Measurements from ENCODE around the gene IL18. TPM values are rescaled to one million over a fixed set of nuclear protein-coding genes. Genes with fewer than 3 reads are reported as not detected.

The IL18 gene
- total RNA-seq, 1 experiment from 2014 or later = 61.6 TPM

DNA sequence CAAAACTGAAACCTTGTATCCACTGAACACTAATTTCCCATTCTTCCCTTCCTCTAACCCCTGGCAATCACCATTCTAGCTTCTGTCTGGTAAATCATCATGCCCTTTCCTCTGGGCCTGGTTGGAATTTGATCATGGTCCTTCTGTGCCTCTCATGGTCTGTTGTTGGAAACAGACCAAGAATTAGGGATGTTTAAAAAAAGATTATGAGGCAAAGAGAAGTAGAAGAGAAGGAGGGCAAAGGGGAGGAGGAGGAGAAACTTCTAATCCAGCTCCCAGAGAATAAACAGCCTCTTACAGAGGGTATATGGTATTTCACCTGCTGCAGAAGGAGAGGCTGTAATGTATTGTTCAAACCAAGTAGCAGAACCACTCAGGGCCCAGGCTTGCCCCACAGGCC, 22.0 kb upstream of the IL18 start:
- no peaks in the 10 kb centered on the region for H4K20me1 ChIP-seq (ENCODE audit: low read length)
- POLR2A ChIA-PET (ENCODE audit: unreplicated experiment) = no interaction called here
- no peaks in the 10 kb centered on the region for H3K9me2 ChIP-seq (replicated peaks; ENCODE audit: low read length)
- H3K4me2 ChIP-seq (ENCODE audit: low read length) = no peak overlapping the region
- no peak overlapping the region for H2AFZ ChIP-seq (ENCODE audit: low read length)
- BruUV-seq (replicated peaks) = no TSS peak
- H3K27me3 ChIP-seq (ENCODE audit: low read length) = no peaks in the 10 kb centered on the region
- H3K9ac ChIP-seq (ENCODE audit: low read length) = no peak overlapping the region
- CTCF ChIA-PET = no interaction called here
- no peak overlapping the region for H3K27ac ChIP-seq (ENCODE audit: low read length)
- H3K79me2 ChIP-seq (ENCODE audit: low read length) = no peaks in the 10 kb centered on the region
- ATAC-seq (no peak), DNase-seq (no peak)
- H3K4me1 ChIP-seq (ENCODE audit: insufficient read depth, low read length) = no peaks in the 10 kb centered on the region
- no peaks in the 10 kb centered on the region for H3K36me3 ChIP-seq (ENCODE audit: low read depth, low read length)
- H3K9me3 ChIP-seq (ENCODE audit: low read length) = no peaks in the 10 kb centered on the region
- no peak for TF ChIP-seq EZH2 (IDR thresholded peaks at IDR 0.05; ENCODE audit: low read length, unreplicated experiment)
- TF ChIP-seq EZH2phosphoT487 (IDR thresholded peaks at IDR 0.05; ENCODE audit: borderline replicate concordance, low read length) = no peak
- TF ChIP-seq, protein P1, sequence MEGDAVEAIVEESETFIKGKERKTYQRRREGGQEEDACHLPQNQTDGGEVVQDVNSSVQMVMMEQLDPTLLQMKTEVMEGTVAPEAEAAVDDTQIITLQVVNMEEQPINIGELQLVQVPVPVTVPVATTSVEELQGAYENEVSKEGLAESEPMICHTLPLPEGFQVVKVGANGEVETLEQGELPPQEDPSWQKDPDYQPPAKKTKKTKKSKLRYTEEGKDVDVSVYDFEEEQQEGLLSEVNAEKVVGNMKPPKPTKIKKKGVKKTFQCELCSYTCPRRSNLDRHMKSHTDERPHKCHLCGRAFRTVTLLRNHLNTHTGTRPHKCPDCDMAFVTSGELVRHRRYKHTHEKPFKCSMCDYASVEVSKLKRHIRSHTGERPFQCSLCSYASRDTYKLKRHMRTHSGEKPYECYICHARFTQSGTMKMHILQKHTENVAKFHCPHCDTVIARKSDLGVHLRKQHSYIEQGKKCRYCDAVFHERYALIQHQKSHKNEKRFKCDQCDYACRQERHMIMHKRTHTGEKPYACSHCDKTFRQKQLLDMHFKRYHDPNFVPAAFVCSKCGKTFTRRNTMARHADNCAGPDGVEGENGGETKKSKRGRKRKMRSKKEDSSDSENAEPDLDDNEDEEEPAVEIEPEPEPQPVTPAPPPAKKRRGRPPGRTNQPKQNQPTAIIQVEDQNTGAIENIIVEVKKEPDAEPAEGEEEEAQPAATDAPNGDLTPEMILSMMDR (conservative IDR thresholded peaks at IDR 0.05; ENCODE audit: low read depth, low read length) = no peak
- intact Hi-C loops (cut with micrococcal nuclease) = no loop called here
- H3K4me3 ChIP-seq (ENCODE audit: low read length) = no peak overlapping the region
- H3F3A ChIP-seq (ENCODE audit: low read length, unreplicated experiment) = no peaks in the 10 kb centered on the region

DNA sequence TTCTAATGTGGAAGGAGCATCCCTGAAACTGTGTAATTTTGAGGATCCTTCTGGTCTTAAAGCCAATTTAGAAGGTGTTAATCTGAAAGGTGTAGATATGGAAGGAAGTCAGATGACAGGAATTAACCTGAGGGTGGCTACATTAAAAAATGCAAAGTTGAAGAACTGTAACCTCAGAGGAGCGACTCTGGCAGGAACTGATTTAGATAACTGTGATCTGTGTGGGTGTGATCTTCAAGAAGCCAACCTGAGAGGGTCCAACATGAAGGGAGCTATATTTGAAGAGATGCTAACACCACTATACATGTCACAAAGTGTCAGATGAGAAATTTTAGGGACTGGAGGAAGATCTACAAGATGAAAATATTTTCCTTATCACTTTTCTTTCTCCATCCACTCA, 19.0 kb upstream of the IL18 start:
- Histone ChIP-seq H3K9me2 (replicated peaks; ENCODE audit: low read length) (no peaks in the 10 kb centered on the region), H3K9ac (ENCODE audit: low read length) (no peak overlapping the region), H3K27ac (ENCODE audit: low read length) (no peak overlapping the region), H3F3A (ENCODE audit: low read length, unreplicated experiment) (no peaks in the 10 kb centered on the region), H2AFZ (ENCODE audit: low read length) (no peak overlapping the region), H3K4me3 (ENCODE audit: low read length) (no peak overlapping the region), H3K4me2 (ENCODE audit: low read length) (no peak overlapping the region), H3K27me3 (ENCODE audit: low read length) (no peaks in the 10 kb centered on the region), H3K4me1 (ENCODE audit: insufficient read depth, low read length) (no peaks in the 10 kb centered on the region), H3K79me2 (ENCODE audit: low read length) (no peaks in the 10 kb centered on the region), H3K9me3 (ENCODE audit: low read length) (no peaks in the 10 kb centered on the region), H3K36me3 (ENCODE audit: low read depth, low read length) (no peaks in the 10 kb centered on the region), H4K20me1 (ENCODE audit: low read length) (no peaks in the 10 kb centered on the region)
- intact Hi-C loops (cut with micrococcal nuclease) = no loop called here
- no peak for DNase-seq
- ATAC-seq = no peak
- TF ChIP-seq EZH2phosphoT487 (IDR thresholded peaks at IDR 0.05; ENCODE audit: borderline replicate concordance, low read length) (no peak), EZH2 (IDR thresholded peaks at IDR 0.05; ENCODE audit: low read length, unreplicated experiment) (no peak)
- TF ChIP-seq, protein P1 (conservative IDR thresholded peaks at IDR 0.05; ENCODE audit: low read depth, low read length) = no peak
- CTCF ChIA-PET = no interaction called here
- no TSS peak for BruUV-seq (replicated peaks)
- POLR2A ChIA-PET (ENCODE audit: unreplicated experiment) = no interaction called here

DNA sequence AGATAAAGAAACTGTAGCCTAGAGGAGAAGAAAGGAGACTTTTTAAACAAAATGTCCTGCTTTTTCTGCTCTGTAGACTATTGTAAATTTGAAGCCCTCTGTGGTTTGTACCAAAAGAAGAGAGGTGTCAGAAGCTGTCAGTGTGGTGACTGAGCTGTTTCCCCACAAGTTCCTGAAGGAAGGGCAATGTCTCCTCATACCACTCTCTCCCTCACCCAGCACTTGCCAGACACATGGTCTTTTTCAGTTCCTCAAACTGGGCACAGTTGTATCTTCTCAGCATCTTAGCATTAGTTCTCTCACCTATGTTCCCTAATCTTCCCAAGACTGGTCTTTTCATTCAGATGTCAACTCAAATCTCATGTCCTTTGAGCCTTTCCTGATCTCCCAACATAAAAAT, 15.7 kb upstream of the IL18 start:
- no peaks in the 10 kb centered on the region for H3F3A ChIP-seq (ENCODE audit: low read length, unreplicated experiment)
- H3K4me1 ChIP-seq (ENCODE audit: insufficient read depth, low read length) = peaks cover 8% of the 10 kb centered on the region; the same call in 1 of the 2 replicates
- H3K9me3 ChIP-seq (ENCODE audit: low read length) = no peaks in the 10 kb centered on the region
- CTCF ChIA-PET = no interaction called here
- no peaks in the 10 kb centered on the region for H3K79me2 ChIP-seq (ENCODE audit: low read length)
- H3K9ac ChIP-seq (ENCODE audit: low read length) = no peak overlapping the region
- no peaks in the 10 kb centered on the region for H3K9me2 ChIP-seq (replicated peaks; ENCODE audit: low read length)
- BruUV-seq (replicated peaks) = no TSS peak
- no peak overlapping the region for H3K4me2 ChIP-seq (ENCODE audit: low read length)
- H4K20me1 ChIP-seq (ENCODE audit: low read length) = no peaks in the 10 kb centered on the region
- TF ChIP-seq, protein P1 (conservative IDR thresholded peaks at IDR 0.05; ENCODE audit: low read depth, low read length) = no peak
- TF ChIP-seq EZH2phosphoT487 (IDR thresholded peaks at IDR 0.05; ENCODE audit: borderline replicate concordance, low read length) (no peak), EZH2 (IDR thresholded peaks at IDR 0.05; ENCODE audit: low read length, unreplicated experiment) (no peak)
- no peak overlapping the region for H3K4me3 ChIP-seq (ENCODE audit: low read length)
- no peaks in the 10 kb centered on the region for H3K36me3 ChIP-seq (ENCODE audit: low read depth, low read length)
- no peak overlapping the region for H2AFZ ChIP-seq (ENCODE audit: low read length)
- intact Hi-C loops (cut with micrococcal nuclease) = loop anchor here (5.0 kb wide), 1 partner anchor 38 kb away; no protein-coding TSS in a partner anchor
- no peaks in the 10 kb centered on the region for H3K27me3 ChIP-seq (ENCODE audit: low read length)
- POLR2A ChIA-PET (ENCODE audit: unreplicated experiment) = no interaction called here
- H3K27ac ChIP-seq (ENCODE audit: low read length) = no peak overlapping the region
- DNase-seq (no peak), ATAC-seq (no peak)
